Activated CD4-positive, CD25-positive, alpha-beta regulatory T cell treated with anti-CD3 and anti-CD28 coated beads, Interleukin-2, amount 50 U/mL, for 24 hours (primary cell): ENCODE data around the gene TEAD1.

Experiments
- ATAC-seq, 2 donors: fragments of 150-1000 bp; cut with Tn5 transposase; one replicate each; pipeline ENCODE4 v1.10.0; 2021; ENCODE audit warnings: mild to moderate bottlenecking in 1 of 2, moderate library complexity in 1 of 2

Gene TEAD1

GRCh38 chr11:12715131-12715530, 40.9 kb downstream of the TEAD1 start:
- no peak for ATAC-seq

GRCh38 chr11:12715941-12716340, 41.7 kb downstream of the TEAD1 start:
- no peak for ATAC-seq

DNA sequence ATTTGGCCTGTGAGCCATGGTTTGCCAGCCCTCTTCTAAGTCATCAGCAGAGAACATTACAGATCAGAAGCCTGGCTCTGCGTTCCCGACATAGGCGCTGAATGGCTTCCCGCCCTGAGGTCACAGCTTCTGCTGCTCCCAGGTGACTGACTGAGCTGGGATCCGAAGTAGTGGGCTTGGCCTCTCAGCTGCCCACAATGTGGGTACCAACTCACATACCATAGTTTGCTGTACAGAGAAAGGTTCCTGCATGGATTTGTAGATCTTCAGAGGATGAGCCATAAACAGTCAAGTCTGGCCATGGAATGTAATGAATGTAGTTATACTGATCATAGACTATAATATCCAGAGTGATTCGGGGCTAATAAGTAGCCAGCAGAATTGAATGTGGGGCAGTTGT, 42.6 kb downstream of the TEAD1 start:
- no peak for ATAC-seq

DNA sequence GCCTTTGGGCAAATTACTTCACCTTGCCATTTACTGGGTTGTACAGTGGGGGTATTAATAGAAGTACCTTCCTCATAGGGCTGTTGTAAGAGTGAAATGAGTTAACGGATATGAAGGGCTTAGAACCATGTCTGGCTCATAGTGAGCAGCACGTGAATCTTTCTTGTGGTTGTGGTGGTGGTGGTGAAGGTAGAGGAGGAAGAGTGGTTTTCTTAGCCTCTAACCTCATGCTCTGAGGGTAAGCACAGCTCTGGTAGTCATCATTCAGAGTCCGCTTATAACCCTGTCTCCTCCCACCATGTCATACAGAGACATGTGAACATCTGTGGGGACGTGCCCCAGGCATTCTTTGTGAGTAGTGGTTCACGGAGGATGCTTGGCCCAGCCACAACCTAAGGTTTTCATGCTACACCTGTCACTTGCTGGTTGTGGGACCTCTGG, 43.6 kb downstream of the TEAD1 start:
- peak; percentile 90 to 94 for ATAC-seq

- ATAC-seq, result no peak
Measured at GRCh38 chr11:12719221-12719620, 45.0 kb downstream of the TEAD1 start.

GRCh38 chr11:12721816-12722604, 47.8 kb downstream of the TEAD1 start:
- ATAC-seq, result no peak

- ATAC-seq, result no peak
Measured at GRCh38 chr11:12723421-12724300, 49.4 kb downstream of the TEAD1 start.

GRCh38 chr11:12724301-12725054, 50.3 kb downstream of the TEAD1 start:
- ATAC-seq, result no peak

DNA sequence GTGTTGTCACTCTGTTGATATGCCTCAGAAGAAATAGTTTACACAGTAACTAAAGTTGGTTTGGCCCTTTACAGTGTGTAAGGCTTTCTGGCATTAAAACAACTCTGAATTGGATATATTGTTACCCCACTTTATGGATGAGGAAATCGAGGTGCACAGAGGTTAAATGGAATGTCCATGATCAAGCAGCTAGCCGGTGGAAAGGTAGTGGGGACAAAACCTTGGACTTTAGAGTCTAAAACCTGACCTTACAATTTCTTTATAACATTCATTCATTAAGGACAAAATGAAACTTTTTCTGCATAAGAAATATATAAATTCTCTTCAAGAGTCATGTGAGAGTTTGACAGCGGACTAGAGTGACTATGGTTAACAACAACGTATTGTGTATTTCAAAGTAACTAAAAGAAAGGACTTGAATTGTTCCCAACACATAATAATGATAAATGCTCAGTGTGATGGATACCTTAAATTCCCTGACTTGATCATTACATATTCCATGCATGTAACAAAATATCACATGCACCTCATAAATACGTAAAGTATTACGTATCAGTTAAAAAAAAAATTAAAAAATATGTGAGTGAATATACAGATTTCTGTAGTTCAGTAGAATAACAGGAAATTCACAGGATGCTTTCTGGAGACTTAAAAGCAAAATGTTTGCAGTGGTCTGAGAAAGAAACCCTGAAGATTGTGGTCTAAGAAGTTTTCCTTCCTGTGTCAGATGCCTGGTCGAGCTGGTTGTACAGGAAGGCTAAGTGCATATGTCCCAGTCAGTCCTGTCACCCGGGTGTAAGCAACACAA, 51.0 kb downstream of the TEAD1 start:
- no peak for ATAC-seq

GRCh38 chr11:12725863-12726682, 51.9 kb downstream of the TEAD1 start:
- no peak for ATAC-seq

DNA sequence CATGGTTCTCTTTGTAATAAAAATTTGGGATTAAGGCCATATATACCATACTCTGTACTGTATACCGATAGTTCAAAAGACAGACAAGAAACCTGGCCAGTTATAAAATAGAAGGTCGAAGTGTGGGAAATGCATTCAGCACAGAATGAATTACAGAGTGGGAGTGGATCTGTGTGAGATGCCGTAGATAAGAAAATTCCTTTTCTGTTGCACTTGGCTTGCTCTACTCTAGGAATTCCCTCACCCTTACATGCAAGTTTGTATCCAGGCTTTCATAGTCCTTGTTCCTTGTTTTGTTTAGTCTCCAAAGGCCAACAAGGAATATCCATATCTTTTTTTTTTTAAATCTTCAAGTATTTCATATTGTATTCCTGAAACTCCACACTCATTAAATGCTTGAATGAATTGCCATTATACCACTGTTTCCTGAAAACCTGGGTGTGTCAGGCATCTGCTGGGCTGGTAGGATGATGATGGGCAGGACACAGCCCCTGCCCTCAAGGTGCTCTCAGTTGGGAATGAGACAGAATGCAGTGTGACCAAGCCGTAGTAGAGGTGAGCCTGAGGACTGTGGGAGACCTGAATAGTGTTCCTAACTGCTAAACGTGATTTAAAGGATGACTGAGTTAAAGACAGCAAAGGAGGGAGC, 53.5 kb downstream of the TEAD1 start:
- ATAC-seq, result no peak

GRCh38 chr11:12728417-12728816, 54.2 kb downstream of the TEAD1 start:
- ATAC-seq, result no peak

DNA sequence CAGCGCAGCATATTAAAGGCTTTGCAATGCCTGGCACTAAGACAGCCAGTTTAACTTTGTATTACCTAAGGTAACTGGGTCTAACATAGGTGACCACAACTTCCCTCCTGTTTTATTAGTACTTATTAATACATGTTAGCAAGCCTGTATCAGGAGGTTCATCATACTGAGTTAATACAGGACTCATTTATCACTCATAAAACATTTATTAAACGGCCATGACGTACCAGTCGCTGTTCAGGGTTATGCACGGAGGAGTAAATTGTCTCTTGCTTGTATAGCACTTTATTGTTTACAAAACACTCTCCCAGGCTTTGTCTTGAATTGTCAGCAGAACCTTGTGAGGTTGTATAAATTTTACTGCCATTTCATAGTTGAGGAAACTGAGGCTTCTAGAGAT, 55.7 kb downstream of the TEAD1 start:
- no peak for ATAC-seq

- no peak for ATAC-seq
Measured at GRCh38 chr11:12731841-12732336, 57.7 kb downstream of the TEAD1 start.

DNA sequence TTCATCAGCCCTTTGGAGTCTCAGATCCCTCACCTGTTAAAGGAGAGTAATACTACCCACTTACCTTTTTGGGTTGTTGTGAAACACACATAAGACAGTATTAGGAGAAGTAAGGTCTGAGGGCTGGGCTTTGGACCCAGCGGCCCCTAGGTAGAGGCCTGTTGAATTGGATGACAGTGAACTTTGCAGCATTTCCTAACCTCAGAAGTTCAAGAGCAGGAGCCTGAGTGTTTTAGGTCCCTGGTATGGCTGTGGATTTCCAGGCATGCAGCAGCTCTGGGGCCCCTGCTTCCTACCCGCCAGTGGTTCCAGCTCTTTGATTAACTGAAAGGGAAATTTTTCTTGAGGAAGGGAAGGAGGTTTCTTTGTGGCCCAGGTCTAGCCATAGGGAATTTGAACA, 58.9 kb downstream of the TEAD1 start:
- ATAC-seq, result no peak

GRCh38 chr11:12734625-12735024, 60.4 kb downstream of the TEAD1 start:
- no peak for ATAC-seq

DNA sequence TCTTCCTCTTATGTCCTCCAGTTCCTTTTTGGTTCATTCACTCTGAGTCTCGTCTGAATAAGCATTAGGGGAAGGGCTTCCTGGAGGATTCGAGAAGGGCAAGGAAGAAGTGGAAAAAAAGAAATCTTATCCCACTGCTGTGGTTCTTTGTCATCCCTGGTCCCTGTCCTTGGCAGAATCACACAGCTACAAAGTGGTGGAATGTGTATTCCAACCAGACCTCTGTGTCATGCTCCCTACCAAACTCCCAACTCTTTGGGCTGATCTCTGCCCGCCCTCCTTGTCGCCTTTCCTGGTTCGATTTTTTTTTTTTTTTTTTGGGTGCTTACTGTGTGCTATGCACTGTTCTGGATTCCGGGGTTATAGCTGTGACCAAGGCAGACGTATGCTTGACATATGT, 61.0 kb downstream of the TEAD1 start:
- no peak for ATAC-seq

GRCh38 chr11:12737024-12737423, 62.8 kb downstream of the TEAD1 start:
- ATAC-seq, result no peak

- no peak for ATAC-seq
Measured at GRCh38 chr11:12741671-12742216, 67.5 kb downstream of the TEAD1 start.

- ATAC-seq, result no peak
Measured at GRCh38 chr11:12743834-12744449, 69.7 kb downstream of the TEAD1 start.
